Natural killer cell (primary cell): Measurements from ENCODE around the gene KHNYN. TPM values are rescaled to one million over a fixed set of nuclear protein-coding genes. Genes with fewer than 3 reads are reported as not detected.

Experiments
- ATAC-seq, 3 donors: fragments of 150-1000 bp in 2 of 3; fragments of 200-7000 bp in 1 of 3; cut with Tn5 transposase; 1 replicate in 1 of 3; 2 replicates in 2 of 3; pipeline ENCODE4 v1.10.0; 2021; ENCODE audit warnings: mild to moderate bottlenecking in 2 of 3, moderate library complexity in 2 of 3
- DNase-seq, 2 donors: peaks; one replicate each; pipeline versions ENCODE4 v3.0.0 to v3.0.0-alpha.2; 2013 to 2021; ENCODE audit warnings: mixed read lengths in 1 of 2
- H3K27ac ChIP-seq: one replicate; pipeline ENCODE4 v1.5.1; 2013; ENCODE audit warnings: mild to moderate bottlenecking, low read length
- H3K27me3 ChIP-seq: one replicate; pipeline ENCODE4 v1.6.1; 2013; ENCODE audit warnings: low read length; ENCODE audit not compliant: control insufficient read depth, insufficient read depth
- H3K36me3 ChIP-seq: one replicate; pipeline ENCODE4 v1.6.1; 2013; ENCODE audit warnings: low read length; ENCODE audit not compliant: control insufficient read depth, insufficient read depth
- H3K4me1 ChIP-seq: one replicate; pipeline ENCODE4 v1.6.1; 2013; ENCODE audit warnings: low read length; ENCODE audit not compliant: control insufficient read depth, insufficient read depth
- H3K4me3 ChIP-seq: one replicate; pipeline ENCODE4 v1.5.1; 2013; ENCODE audit warnings: low read length
- H3K9me3 ChIP-seq: one replicate; pipeline ENCODE4 v1.6.1; 2013; ENCODE audit warnings: low read length; ENCODE audit not compliant: control insufficient read depth, insufficient read depth
- H3K27ac Mint-ChIP-seq, 2 donors: one replicate each; pipeline ENCODE4 v1.8.0; 2022; ENCODE audit warnings: mild to moderate bottlenecking in 2 of 2, mixed read lengths in 2 of 2, moderate library complexity in 1 of 2
- H3K27me3 Mint-ChIP-seq, 2 donors: one replicate each; pipeline ENCODE4 v1.8.0; 2022; ENCODE audit warnings: low read depth in 2 of 2, mixed read lengths in 2 of 2
- H3K36me3 Mint-ChIP-seq: one replicate; pipeline ENCODE4 v1.8.0; 2022; ENCODE audit warnings: mixed read lengths
- H3K4me1 Mint-ChIP-seq, 2 donors: one replicate each; pipeline ENCODE4 v1.8.0; 2022; ENCODE audit warnings: mixed read lengths in 2 of 2
- H3K4me3 Mint-ChIP-seq: one replicate; pipeline ENCODE4 v1.8.0; 2022; ENCODE audit warnings: mild to moderate bottlenecking, moderate library complexity, mixed read lengths
- H3K9me3 Mint-ChIP-seq, 2 donors: one replicate each; pipeline ENCODE4 v1.8.0; 2022; ENCODE audit warnings: mixed read lengths in 2 of 2
- WGBS: methylation state at CpG from one replicate; pipeline ENCODE4 v1.1.7; 2013; ENCODE audit warnings: missing lambda C conversion rate; ENCODE audit not compliant: insufficient coverage; 5-methylcytosine and 5-hydroxymethylcytosine counted together
- intact Hi-C: fragments of 100-400 bp; cut with micrococcal nuclease; formaldehyde crosslinking; loops from one replicate; pipeline ENCODE4 v1.14.2; 2022
- total RNA-seq, 4 donors: library from RNA; stranded (reverse); fragments of 120-200 nt in 1 of 4; gene quantifications; one replicate each; pipeline versions ENCODE4 v1.2.3 to v1.2.4, GENCODE V29; 2013 to 2022
- TF ChIP-seq, protein P1 (sequence below): fragments of 200-600 bp; IDR thresholded peaks from one replicate; pipeline ENCODE4 v1.8.0; 2022; ENCODE audit warnings: antibody characterized with exemption

KHNYN gene
- total RNA-seq, 3 donors from 2014 or later (not counting 1 experiment from before 2014, with no cell fraction given) = 106 to 141 (median 116) TPM

- Histone ChIP-seq H3K27me3 (no peaks in the 10 kb centered on the region), H3K36me3 (no peaks in the 10 kb centered on the region), H3K27ac (no peak overlapping the region), H3K4me1 (no peaks in the 10 kb centered on the region), H3K9me3 (no peaks in the 10 kb centered on the region), H3K4me3 (no peak overlapping the region)
- ATAC-seq = no peak
- H3K36me3 Mint-ChIP-seq = no peaks in the 10 kb centered on the region
- WGBS = 93% methylated on average over 25 of the region's 25 CpGs
- TF ChIP-seq, protein P1, sequence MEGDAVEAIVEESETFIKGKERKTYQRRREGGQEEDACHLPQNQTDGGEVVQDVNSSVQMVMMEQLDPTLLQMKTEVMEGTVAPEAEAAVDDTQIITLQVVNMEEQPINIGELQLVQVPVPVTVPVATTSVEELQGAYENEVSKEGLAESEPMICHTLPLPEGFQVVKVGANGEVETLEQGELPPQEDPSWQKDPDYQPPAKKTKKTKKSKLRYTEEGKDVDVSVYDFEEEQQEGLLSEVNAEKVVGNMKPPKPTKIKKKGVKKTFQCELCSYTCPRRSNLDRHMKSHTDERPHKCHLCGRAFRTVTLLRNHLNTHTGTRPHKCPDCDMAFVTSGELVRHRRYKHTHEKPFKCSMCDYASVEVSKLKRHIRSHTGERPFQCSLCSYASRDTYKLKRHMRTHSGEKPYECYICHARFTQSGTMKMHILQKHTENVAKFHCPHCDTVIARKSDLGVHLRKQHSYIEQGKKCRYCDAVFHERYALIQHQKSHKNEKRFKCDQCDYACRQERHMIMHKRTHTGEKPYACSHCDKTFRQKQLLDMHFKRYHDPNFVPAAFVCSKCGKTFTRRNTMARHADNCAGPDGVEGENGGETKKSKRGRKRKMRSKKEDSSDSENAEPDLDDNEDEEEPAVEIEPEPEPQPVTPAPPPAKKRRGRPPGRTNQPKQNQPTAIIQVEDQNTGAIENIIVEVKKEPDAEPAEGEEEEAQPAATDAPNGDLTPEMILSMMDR = no peak
- H3K4me1 Mint-ChIP-seq = no peaks in the 10 kb centered on the region
- peaks cover 0 to 14% of the 10 kb centered on the region in 2 donors for H3K27me3 Mint-ChIP-seq
- no peaks in the 10 kb centered on the region for H3K9me3 Mint-ChIP-seq
- no peak overlapping the region for H3K4me3 Mint-ChIP-seq
- no peak for DNase-seq
- H3K27ac Mint-ChIP-seq = no peak overlapping the region
- intact Hi-C loops = no loop called here
Measured at GRCh38 chr14:24415421-24416253, 14.1 kb upstream of the KHNYN start.

DNA sequence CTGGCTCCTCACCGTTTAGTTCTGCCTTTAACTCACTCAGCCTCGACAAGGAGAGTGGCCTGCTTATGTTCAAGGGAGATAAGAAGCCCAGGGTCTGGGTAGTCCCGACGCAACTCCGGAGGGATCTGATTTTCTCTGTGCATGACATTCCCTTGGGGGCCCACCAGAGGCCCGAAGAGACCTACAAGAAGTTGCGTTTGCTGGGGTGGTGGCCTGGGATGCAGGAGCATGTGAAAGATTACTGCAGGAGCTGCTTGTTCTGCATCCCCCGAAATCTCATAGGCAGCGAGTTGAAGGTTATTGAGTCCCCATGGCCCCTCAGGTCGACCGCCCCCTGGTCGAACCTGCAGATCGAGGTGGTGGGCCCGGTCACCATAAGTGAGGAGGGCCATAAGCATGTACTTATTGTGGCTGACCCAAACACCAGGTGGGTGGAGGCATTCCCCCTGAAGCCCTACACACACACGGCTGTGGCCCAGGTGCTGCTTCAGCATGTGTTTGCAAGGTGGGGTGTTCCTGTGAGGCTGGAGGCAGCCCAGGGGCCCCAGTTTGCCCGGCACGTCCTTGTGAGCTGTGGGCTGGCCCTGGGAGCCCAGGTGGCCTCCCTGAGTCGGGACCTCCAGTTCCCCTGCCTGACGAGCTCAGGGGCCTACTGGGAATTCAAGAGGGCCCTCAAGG, 13.4 kb upstream of the KHNYN start:
- H3K4me3 Mint-ChIP-seq = no peak overlapping the region
- 78% methylated on average over 19 of the region's 19 CpGs for WGBS
- DNase-seq (no peak), ATAC-seq (no peak)
- TF ChIP-seq, protein P1 = no peak
- Histone ChIP-seq H3K36me3 (no peaks in the 10 kb centered on the region), H3K4me3 (no peak overlapping the region), H3K9me3 (no peaks in the 10 kb centered on the region), H3K27ac (no peak overlapping the region), H3K4me1 (no peaks in the 10 kb centered on the region), H3K27me3 (no peaks in the 10 kb centered on the region)
- no peak overlapping the region for H3K27ac Mint-ChIP-seq
- H3K9me3 Mint-ChIP-seq = no peaks in the 10 kb centered on the region
- no peaks in the 10 kb centered on the region for H3K36me3 Mint-ChIP-seq
- no peaks in the 10 kb centered on the region for H3K4me1 Mint-ChIP-seq
- intact Hi-C loops = no loop called here
- H3K27me3 Mint-ChIP-seq = peaks cover 0 to 11% of the 10 kb centered on the region in 2 donors

DNA sequence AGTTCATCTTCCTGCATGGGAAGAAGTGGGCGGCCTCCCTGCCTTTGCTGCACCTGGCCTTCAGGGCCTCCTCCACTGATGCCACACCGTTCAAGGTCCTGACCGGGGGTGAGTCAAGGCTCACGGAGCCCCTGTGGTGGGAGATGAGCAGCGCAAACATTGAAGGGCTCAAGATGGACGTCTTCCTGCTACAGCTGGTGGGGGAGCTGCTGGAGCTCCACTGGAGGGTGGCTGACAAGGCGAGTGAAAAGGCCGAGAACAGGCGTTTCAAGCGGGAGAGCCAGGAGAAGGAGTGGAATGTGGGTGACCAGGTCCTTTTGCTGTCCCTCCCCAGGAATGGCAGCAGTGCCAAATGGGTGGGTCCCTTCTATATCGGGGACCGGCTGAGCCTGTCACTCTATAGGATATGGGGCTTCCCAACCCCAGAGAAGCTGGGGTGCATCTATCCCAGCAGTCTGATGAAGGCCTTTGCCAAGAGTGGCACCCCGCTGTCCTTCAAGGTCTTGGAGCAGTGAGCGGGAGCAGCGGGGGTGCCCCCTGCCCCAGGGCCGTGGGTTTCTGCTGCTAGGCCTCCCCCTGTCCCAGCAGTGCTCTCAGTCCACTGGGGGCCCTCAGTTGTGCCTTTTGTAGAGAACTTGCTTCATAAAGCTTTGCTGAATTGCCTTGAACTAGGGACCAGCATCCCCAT, 12.7 kb upstream of the KHNYN start:
- no peaks in the 10 kb centered on the region for H3K9me3 Mint-ChIP-seq
- H3K27ac Mint-ChIP-seq = no peak overlapping the region
- peaks cover 0 to 11% of the 10 kb centered on the region in 2 donors for H3K27me3 Mint-ChIP-seq
- TF ChIP-seq, protein P1 = no peak
- ATAC-seq (no peak), DNase-seq (no peak)
- WGBS = 90% methylated on average over 16 of the region's 16 CpGs
- H3K27ac ChIP-seq = no peak overlapping the region
- H3K4me1 Mint-ChIP-seq = no peaks in the 10 kb centered on the region
- no peak overlapping the region for H3K4me3 Mint-ChIP-seq
- intact Hi-C loops = no loop called here
- no peaks in the 10 kb centered on the region for H3K9me3 ChIP-seq
- no peaks in the 10 kb centered on the region for H3K4me1 ChIP-seq
- no peaks in the 10 kb centered on the region for H3K27me3 ChIP-seq
- no peaks in the 10 kb centered on the region for H3K36me3 Mint-ChIP-seq
- no peak overlapping the region for H3K4me3 ChIP-seq
- no peaks in the 10 kb centered on the region for H3K36me3 ChIP-seq
